Effector memory CD8-positive, alpha-beta T cell (primary cell): ENCODE measurements around the gene TEX53.

Experiments
- ATAC-seq: fragments of 150-1000 bp; cut with Tn5 transposase; replicated peaks from 2 replicates; pipeline ENCODE4 v1.10.0; 2021; ENCODE audit warnings: mild to moderate bottlenecking, moderate library complexity
- DNase-seq, 3 experiments: peaks; one replicate each; pipeline ENCODE4 v3.0.0; 2021
- H3K27ac Mint-ChIP-seq, 2 donors: one replicate each; pipeline ENCODE4 v1.8.0; 2022; ENCODE audit warnings: mild to moderate bottlenecking in 2 of 2, mixed read lengths in 2 of 2, moderate library complexity in 2 of 2
- H3K27me3 Mint-ChIP-seq, 2 donors: one replicate each; pipeline ENCODE4 v1.8.0; 2022; ENCODE audit warnings: mixed read lengths in 2 of 2
- H3K36me3 Mint-ChIP-seq: one replicate; pipeline ENCODE4 v1.8.0; 2022; ENCODE audit warnings: mild to moderate bottlenecking, moderate library complexity, mixed read lengths; ENCODE audit not compliant: insufficient read depth
- H3K4me1 Mint-ChIP-seq, 2 donors: one replicate each; pipeline ENCODE4 v1.8.0; 2022; ENCODE audit warnings: low read depth in 2 of 2, mixed read lengths in 2 of 2
- H3K4me3 Mint-ChIP-seq, 2 donors: one replicate each; pipeline ENCODE4 v1.8.0; 2022; ENCODE audit warnings: mild to moderate bottlenecking in 2 of 2, mixed read lengths in 2 of 2, moderate library complexity in 2 of 2
- H3K9me3 Mint-ChIP-seq, 2 donors: one replicate each; pipeline ENCODE4 v1.8.0; 2022; ENCODE audit warnings: mixed read lengths in 2 of 2
- total RNA-seq, 9 experiments: gene quantifications; one replicate each; lab custom pipeline; 2026; lab: John Stamatoyannopoulos, UW

The TEX53 gene
- 0 reads per million in 9 experiments for total RNA-seq

GRCh38 chr9:114657705-114658104 lies at the start of gene TEX53:
TSS of gene TEX53 (minus strand) at chr9:114657805. CDS start at chr9:114657774, 31 bp downstream.
- ATAC-seq (no peak), DNase-seq (no peak)
- peaks cover 6 to 10% of the 10 kb centered on the region in 2 donors for H3K27me3 Mint-ChIP-seq
- no peaks in the 10 kb centered on the region for H3K9me3 Mint-ChIP-seq
- H3K27ac Mint-ChIP-seq: peak within 1 kb of the TSS in 1 of 2 donors; percentile 36
- peaks cover 0 to 2% of the 10 kb centered on the region in 2 donors for H3K4me1 Mint-ChIP-seq
- H3K36me3 Mint-ChIP-seq: no peaks in the 10 kb centered on the region
- H3K4me3 Mint-ChIP-seq: no peak within 1 kb of the TSS

GRCh38 chr9:114706711-114707110 lies 49.1 kb upstream of the TEX53 start:
- Mint-ChIP-seq H3K9me3 (no peaks in the 10 kb centered on the region), H3K4me1 (peaks cover 1 to 4% of the 10 kb centered on the region in 2 donors), H3K27ac (no peak overlapping the region), H3K4me3 (no peak overlapping the region), H3K27me3 (no peaks in the 10 kb centered on the region), H3K36me3 (no peaks in the 10 kb centered on the region)
- no peak for ATAC-seq
- no peak for DNase-seq

- Mint-ChIP-seq H3K27me3 (no peaks in the 10 kb centered on the region), H3K9me3 (no peaks in the 10 kb centered on the region), H3K27ac (no peak overlapping the region), H3K4me1 (peaks cover 9 to 18% of the 10 kb centered on the region in 2 donors), H3K4me3 (no peak overlapping the region), H3K36me3 (no peaks in the 10 kb centered on the region)
- ATAC-seq (no peak), DNase-seq (no peak)
Measured at GRCh38 chr9:114701988-114702387, 44.4 kb upstream of the TEX53 start.

- Mint-ChIP-seq H3K36me3 (no peaks in the 10 kb centered on the region), H3K4me1 (peaks cover 15 to 29% of the 10 kb centered on the region in 2 donors), H3K9me3 (no peaks in the 10 kb centered on the region), H3K27ac (peak overlapping the region in 1 of 2 donors; percentile 65), H3K27me3 (no peaks in the 10 kb centered on the region), H3K4me3 (peak overlapping the region in 1 of 2 donors; percentile 42)
- ATAC-seq (no peak), DNase-seq (no peak)
Measured at GRCh38 chr9:114697951-114698351, 40.3 kb upstream of the TEX53 start.

GRCh38 chr9:114696814-114697544 lies 39.4 kb upstream of the TEX53 start:
- H3K9me3 Mint-ChIP-seq: no peaks in the 10 kb centered on the region
- peaks cover 16 to 29% of the 10 kb centered on the region in 2 donors for H3K4me1 Mint-ChIP-seq
- DNase-seq: peak; percentile 12 to 17 (median 15)
- peak overlapping the region; percentile 32 to 42 for H3K4me3 Mint-ChIP-seq
- H3K36me3 Mint-ChIP-seq: no peaks in the 10 kb centered on the region
- H3K27me3 Mint-ChIP-seq: no peaks in the 10 kb centered on the region
- H3K27ac Mint-ChIP-seq: peak overlapping the region; percentile 65 to 85
- ATAC-seq: peak; percentile 80

- Mint-ChIP-seq H3K27ac (peak overlapping the region; percentile 49 to 65), H3K4me1 (peaks cover 26 to 39% of the 10 kb centered on the region in 2 donors), H3K4me3 (no peak overlapping the region)
Measured at GRCh38 chr9:114695948-114696347, 38.3 kb upstream of the TEX53 start.

GRCh38 chr9:114694719-114695269 lies 37.2 kb upstream of the TEX53 start:
- no peaks in the 10 kb centered on the region for H3K9me3 Mint-ChIP-seq
- peak overlapping the region in 1 of 2 donors; percentile 77 for H3K27ac Mint-ChIP-seq
- no peak for ATAC-seq
- no peak for DNase-seq
- peaks cover 6% of the 10 kb centered on the region for H3K36me3 Mint-ChIP-seq
- peaks cover 28 to 48% of the 10 kb centered on the region in 2 donors for H3K4me1 Mint-ChIP-seq
- no peak overlapping the region for H3K4me3 Mint-ChIP-seq
- H3K27me3 Mint-ChIP-seq: no peaks in the 10 kb centered on the region

More at GRCh38 chr9:114695948-114696347, 38.3 kb upstream of the TEX53 start:
- DNase-seq: no peak
- H3K9me3 Mint-ChIP-seq: no peaks in the 10 kb centered on the region
- no peak for ATAC-seq
- no peaks in the 10 kb centered on the region for H3K27me3 Mint-ChIP-seq
- peaks cover 4% of the 10 kb centered on the region for H3K36me3 Mint-ChIP-seq

GRCh38 chr9:114694146-114694545 lies 36.5 kb upstream of the TEX53 start:
- Mint-ChIP-seq H3K27me3 (no peaks in the 10 kb centered on the region), H3K36me3 (peaks cover 6% of the 10 kb centered on the region), H3K9me3 (no peaks in the 10 kb centered on the region), H3K4me1 (peaks cover 28 to 50% of the 10 kb centered on the region in 2 donors), H3K4me3 (no peak overlapping the region), H3K27ac (peak overlapping the region in 1 of 2 donors; percentile 77)
- ATAC-seq (no peak), DNase-seq (no peak)

GRCh38 chr9:114693248-114693855 lies 35.7 kb upstream of the TEX53 start:
- H3K4me1 Mint-ChIP-seq: peaks cover 28 to 46% of the 10 kb centered on the region in 2 donors
- H3K36me3 Mint-ChIP-seq: peaks cover 6% of the 10 kb centered on the region
- H3K27me3 Mint-ChIP-seq: no peaks in the 10 kb centered on the region
- no peak overlapping the region for H3K27ac Mint-ChIP-seq
- H3K9me3 Mint-ChIP-seq: no peaks in the 10 kb centered on the region
- ATAC-seq (no peak), DNase-seq (no peak)
- H3K4me3 Mint-ChIP-seq: no peak overlapping the region

GRCh38 chr9:114691956-114692295 lies 34.3 kb upstream of the TEX53 start:
- no peak for ATAC-seq
- H3K36me3 Mint-ChIP-seq: peaks cover 6% of the 10 kb centered on the region
- DNase-seq: no peak
- peak overlapping the region; percentile 68 to 73 for H3K4me3 Mint-ChIP-seq
- H3K27me3 Mint-ChIP-seq: no peaks in the 10 kb centered on the region
- H3K27ac Mint-ChIP-seq: peak overlapping the region; percentile 91 to 92
- H3K4me1 Mint-ChIP-seq: peaks cover 19 to 32% of the 10 kb centered on the region in 2 donors
- no peaks in the 10 kb centered on the region for H3K9me3 Mint-ChIP-seq

- peak; percentile 46 to 51 (median 50) for DNase-seq
- H3K36me3 Mint-ChIP-seq: peaks cover 6% of the 10 kb centered on the region
Measured at GRCh38 chr9:114691046-114691955, 33.7 kb upstream of the TEX53 start.

GRCh38 chr9:114690308-114690707 lies 32.7 kb upstream of the TEX53 start:
- peak overlapping the region; percentile 91 to 92 for H3K27ac Mint-ChIP-seq
- DNase-seq (no peak), ATAC-seq (no peak)
- peaks cover 26 to 36% of the 10 kb centered on the region in 2 donors for H3K4me1 Mint-ChIP-seq
- peaks cover 6% of the 10 kb centered on the region for H3K36me3 Mint-ChIP-seq
- H3K4me3 Mint-ChIP-seq: no peak overlapping the region
- H3K27me3 Mint-ChIP-seq: no peaks in the 10 kb centered on the region
- no peaks in the 10 kb centered on the region for H3K9me3 Mint-ChIP-seq

More at GRCh38 chr9:114691046-114691955, 33.7 kb upstream of the TEX53 start:
- ATAC-seq: peak; percentile 96
- Mint-ChIP-seq H3K4me3 (peak overlapping the region; percentile 68 to 73), H3K27ac (peak overlapping the region; percentile 91 to 92), H3K4me1 (peaks cover 21 to 31% of the 10 kb centered on the region in 2 donors), H3K9me3 (no peaks in the 10 kb centered on the region), H3K27me3 (no peaks in the 10 kb centered on the region)

GRCh38 chr9:114689813-114690212 lies 32.2 kb upstream of the TEX53 start:
- no peak for DNase-seq
- no peak overlapping the region for H3K4me3 Mint-ChIP-seq
- H3K27ac Mint-ChIP-seq: peak overlapping the region; percentile 91 to 92
- peaks cover 25 to 36% of the 10 kb centered on the region in 2 donors for H3K4me1 Mint-ChIP-seq
- no peak for ATAC-seq
- no peaks in the 10 kb centered on the region for H3K9me3 Mint-ChIP-seq
- H3K36me3 Mint-ChIP-seq: peaks cover 6% of the 10 kb centered on the region
- no peaks in the 10 kb centered on the region for H3K27me3 Mint-ChIP-seq
